GM23338 (cell line): ENCODE measurements around the gene ZCCHC4.

Source experiments
- CREB1 ChIP-seq: fragments of 250-450 bp; sonication (Bioruptor Pico); IDR thresholded peaks from 2 replicates; pipeline ENCODE4 v1.5.0; 2020; ENCODE audit warnings: low read depth, mild to moderate bottlenecking, moderate library complexity
- CTCF ChIP-seq, 2 experiments: fragments of 200-600 bp in 1 of 2; sonication (generic) in 1 of 2; conservative IDR thresholded peaks; 2 replicates each; pipeline versions ENCODE4 v1.5.1 to v1.6.1; 2016 to 2017; ENCODE audit warnings: antibody characterized with exemption in 2 of 2, low read depth in 2 of 2, mild to moderate bottlenecking in 2 of 2, moderate library complexity in 1 of 2
- EZH2 ChIP-seq: fragments of 200-600 bp; sonication (generic); IDR thresholded peaks from one replicate; pipeline ENCODE4 v1.8.0; 2017; ENCODE audit warnings: antibody characterized with exemption, mild to moderate bottlenecking, low read depth; ENCODE audit not compliant: unreplicated experiment
- EZH2phosphoT487 ChIP-seq: fragments of 200-600 bp; sonication (generic); IDR thresholded peaks from one replicate; pipeline ENCODE4 v1.8.1; 2018; ENCODE audit warnings: antibody characterized with exemption; ENCODE audit not compliant: unreplicated experiment
- JUNB ChIP-seq: IDR thresholded peaks from one replicate; pipeline ENCODE4 v1.6.1; 2016; ENCODE audit warnings: antibody characterized with exemption; ENCODE audit not compliant: unreplicated experiment
- NANOG ChIP-seq: IDR thresholded peaks from 2 replicates; pipeline ENCODE4 v1.6.1; 2016; ENCODE audit warnings: antibody characterized with exemption, borderline replicate concordance
- POLR2AphosphoS5 ChIP-seq: IDR thresholded peaks from 2 replicates; pipeline ENCODE4 v1.6.1; 2016; ENCODE audit warnings: antibody characterized with exemption, low read depth
- REST ChIP-seq: IDR thresholded peaks from one replicate; pipeline ENCODE4 v1.6.1; 2018; ENCODE audit warnings: antibody characterized with exemption; ENCODE audit not compliant: unreplicated experiment
- STAT1 ChIP-seq: IDR thresholded peaks from one replicate; pipeline ENCODE4 v1.6.1; 2016; ENCODE audit warnings: antibody characterized with exemption; ENCODE audit not compliant: unreplicated experiment
- ZNF114 ChIP-seq: fragments of 250-450 bp; sonication (Bioruptor Pico); IDR thresholded peaks from 2 replicates; pipeline ENCODE4 v1.5.0; 2020; ENCODE audit warnings: mild to moderate bottlenecking, moderate library complexity
- ZNF331 ChIP-seq: fragments of 250-450 bp; sonication (Bioruptor Pico); IDR thresholded peaks from 2 replicates; pipeline ENCODE4 v1.5.0; 2020; ENCODE audit warnings: low read depth, mild to moderate bottlenecking, moderate library complexity

- TF ChIP-seq CTCF (conservative IDR thresholded peaks at IDR 0.05; ENCODE audit: low read depth in 2 of 2) (peak in 1 of 2 experiments; percentile 86; a peak in 3 of 4 replicates), POLR2AphosphoS5 (no peak), NANOG (no peak), EZH2 (no peak), REST (no peak), ZNF114 (CRISPR knock-in tag) (no peak), EZH2phosphoT487 (no peak), CREB1 (no peak), ZNF331 (CRISPR knock-in tag) (no peak), JUNB (no peak), STAT1 (no peak)
Observed at GRCh38 chr4:25367004-25367621, 54.5 kb downstream of the ZCCHC4 start.
